ENCODE results near the gene HSF2BP. TPM values are rescaled to one million over a fixed set of nuclear protein-coding genes. Genes with fewer than 3 reads are reported as not detected.

The HSF2BP gene
- polyA plus RNA-seq, 1 donor from 2014 or later: 0.89 TPM

DNA sequence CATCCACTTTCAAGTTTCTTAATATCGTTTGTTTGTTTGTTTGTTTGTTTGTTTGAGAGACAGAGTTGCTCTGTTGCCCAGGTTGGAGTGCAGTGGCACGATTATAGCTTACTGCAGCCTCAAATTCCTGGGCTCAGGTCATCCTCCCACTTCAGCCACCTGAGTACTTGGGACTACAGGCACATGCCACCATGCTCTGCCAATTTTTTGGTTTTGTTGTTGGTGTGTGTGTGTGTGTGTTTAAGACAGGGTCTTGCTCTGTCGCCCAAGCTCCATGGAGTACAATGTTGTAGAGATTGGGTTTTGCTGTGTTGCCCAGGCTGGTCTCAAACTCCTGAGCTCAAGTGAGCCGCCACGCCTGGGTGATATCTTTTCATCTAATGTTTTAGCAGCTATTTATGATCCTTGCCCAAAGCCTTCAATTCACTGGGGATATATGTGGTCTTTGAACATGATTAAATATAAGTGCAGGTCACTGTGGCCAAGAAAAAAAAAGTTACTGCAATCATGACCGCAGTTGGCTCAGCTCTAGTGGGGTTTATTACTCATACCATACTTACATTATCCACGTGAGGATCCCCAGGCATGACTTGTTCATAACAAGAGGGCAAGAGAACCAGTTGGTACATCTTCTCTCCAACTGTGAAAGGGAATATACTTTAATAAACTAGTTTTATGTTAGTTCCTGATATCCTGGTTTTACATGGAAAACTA is 8.1 kb upstream of the HSF2BP start:
- Histone ChIP-seq H3K27me3 (ENCODE audit: insufficient read depth, low read depth, low read length) (no peaks in the 10 kb centered on the region), H3K9ac (ENCODE audit: low read length) (no peak overlapping the region), H3K9me3 (ENCODE audit: low read length) (no peaks in the 10 kb centered on the region), H3K4me2 (ENCODE audit: low read length) (no peak overlapping the region), H3K79me2 (replicated peaks; ENCODE audit: insufficient read depth, low read length) (peaks cover 34% of the 10 kb centered on the region), H3K9me2 (ENCODE audit: insufficient read depth, low read length) (no peaks in the 10 kb centered on the region), H3K4me3 (ENCODE audit: low read length) (no peak overlapping the region), H3F3A (ENCODE audit: insufficient read depth, low read length, poor library complexity, severe bottlenecking) (no peaks in the 10 kb centered on the region), H3K27ac (ENCODE audit: low read length) (no peak overlapping the region), H2AFZ (ENCODE audit: low read depth, low read length) (no peak overlapping the region), H4K20me1 (ENCODE audit: insufficient read depth) (no peaks in the 10 kb centered on the region), H3K36me3 (ENCODE audit: insufficient read depth, low read length) (no peaks in the 10 kb centered on the region)
- TF ChIP-seq MXI1 (conservative IDR thresholded peaks at IDR 0.05; ENCODE audit: poor library complexity, severe bottlenecking): no peak
- TF ChIP-seq EP300 (conservative IDR thresholded peaks at IDR 0.05; ENCODE audit: poor library complexity, severe bottlenecking): no peak
- TF ChIP-seq, protein P1, sequence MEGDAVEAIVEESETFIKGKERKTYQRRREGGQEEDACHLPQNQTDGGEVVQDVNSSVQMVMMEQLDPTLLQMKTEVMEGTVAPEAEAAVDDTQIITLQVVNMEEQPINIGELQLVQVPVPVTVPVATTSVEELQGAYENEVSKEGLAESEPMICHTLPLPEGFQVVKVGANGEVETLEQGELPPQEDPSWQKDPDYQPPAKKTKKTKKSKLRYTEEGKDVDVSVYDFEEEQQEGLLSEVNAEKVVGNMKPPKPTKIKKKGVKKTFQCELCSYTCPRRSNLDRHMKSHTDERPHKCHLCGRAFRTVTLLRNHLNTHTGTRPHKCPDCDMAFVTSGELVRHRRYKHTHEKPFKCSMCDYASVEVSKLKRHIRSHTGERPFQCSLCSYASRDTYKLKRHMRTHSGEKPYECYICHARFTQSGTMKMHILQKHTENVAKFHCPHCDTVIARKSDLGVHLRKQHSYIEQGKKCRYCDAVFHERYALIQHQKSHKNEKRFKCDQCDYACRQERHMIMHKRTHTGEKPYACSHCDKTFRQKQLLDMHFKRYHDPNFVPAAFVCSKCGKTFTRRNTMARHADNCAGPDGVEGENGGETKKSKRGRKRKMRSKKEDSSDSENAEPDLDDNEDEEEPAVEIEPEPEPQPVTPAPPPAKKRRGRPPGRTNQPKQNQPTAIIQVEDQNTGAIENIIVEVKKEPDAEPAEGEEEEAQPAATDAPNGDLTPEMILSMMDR (IDR thresholded peaks at IDR 0.05; ENCODE audit: poor library complexity, severe bottlenecking): no peak
- TF ChIP-seq, protein P2, sequence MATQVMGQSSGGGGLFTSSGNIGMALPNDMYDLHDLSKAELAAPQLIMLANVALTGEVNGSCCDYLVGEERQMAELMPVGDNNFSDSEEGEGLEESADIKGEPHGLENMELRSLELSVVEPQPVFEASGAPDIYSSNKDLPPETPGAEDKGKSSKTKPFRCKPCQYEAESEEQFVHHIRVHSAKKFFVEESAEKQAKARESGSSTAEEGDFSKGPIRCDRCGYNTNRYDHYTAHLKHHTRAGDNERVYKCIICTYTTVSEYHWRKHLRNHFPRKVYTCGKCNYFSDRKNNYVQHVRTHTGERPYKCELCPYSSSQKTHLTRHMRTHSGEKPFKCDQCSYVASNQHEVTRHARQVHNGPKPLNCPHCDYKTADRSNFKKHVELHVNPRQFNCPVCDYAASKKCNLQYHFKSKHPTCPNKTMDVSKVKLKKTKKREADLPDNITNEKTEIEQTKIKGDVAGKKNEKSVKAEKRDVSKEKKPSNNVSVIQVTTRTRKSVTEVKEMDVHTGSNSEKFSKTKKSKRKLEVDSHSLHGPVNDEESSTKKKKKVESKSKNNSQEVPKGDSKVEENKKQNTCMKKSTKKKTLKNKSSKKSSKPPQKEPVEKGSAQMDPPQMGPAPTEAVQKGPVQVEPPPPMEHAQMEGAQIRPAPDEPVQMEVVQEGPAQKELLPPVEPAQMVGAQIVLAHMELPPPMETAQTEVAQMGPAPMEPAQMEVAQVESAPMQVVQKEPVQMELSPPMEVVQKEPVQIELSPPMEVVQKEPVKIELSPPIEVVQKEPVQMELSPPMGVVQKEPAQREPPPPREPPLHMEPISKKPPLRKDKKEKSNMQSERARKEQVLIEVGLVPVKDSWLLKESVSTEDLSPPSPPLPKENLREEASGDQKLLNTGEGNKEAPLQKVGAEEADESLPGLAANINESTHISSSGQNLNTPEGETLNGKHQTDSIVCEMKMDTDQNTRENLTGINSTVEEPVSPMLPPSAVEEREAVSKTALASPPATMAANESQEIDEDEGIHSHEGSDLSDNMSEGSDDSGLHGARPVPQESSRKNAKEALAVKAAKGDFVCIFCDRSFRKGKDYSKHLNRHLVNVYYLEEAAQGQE (IDR thresholded peaks at IDR 0.05; ENCODE audit: borderline replicate concordance): no peak
- TF ChIP-seq TAF1 (IDR thresholded peaks at IDR 0.05; ENCODE audit: low read depth): no peak
- TF ChIP-seq RAD21 (conservative IDR thresholded peaks at IDR 0.05): no peak
- TF ChIP-seq POLR2AphosphoS5 (IDR thresholded peaks at IDR 0.05): no peak
- no peak for TF ChIP-seq EZH2 (IDR thresholded peaks at IDR 0.05; ENCODE audit: borderline replicate concordance, insufficient read depth, low read length, poor library complexity, severe bottlenecking)

DNA sequence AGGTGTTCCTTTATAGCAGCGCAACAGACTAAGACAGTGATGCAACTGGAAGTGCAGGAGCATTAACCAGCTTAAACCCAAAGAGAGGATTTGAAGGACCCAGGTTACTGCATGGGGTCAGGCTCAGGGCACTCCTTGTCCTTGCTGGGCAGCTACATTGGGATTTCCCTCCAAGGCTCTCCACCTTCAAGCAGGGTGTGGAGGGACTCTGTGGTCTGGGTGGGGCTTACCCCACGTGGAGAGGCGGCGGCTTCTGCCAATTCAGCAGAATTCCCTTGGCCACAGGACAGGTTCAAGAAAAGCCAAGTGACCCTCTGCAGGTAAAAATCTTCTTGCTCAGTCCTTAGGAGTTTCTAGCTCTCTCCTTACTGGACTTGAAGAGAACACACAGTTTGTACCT is 6.6 kb upstream of the HSF2BP start:
- Histone ChIP-seq H3K4me2 (ENCODE audit: low read length) (no peak overlapping the region), H3K9me3 (ENCODE audit: low read length) (no peaks in the 10 kb centered on the region), H3K9me2 (ENCODE audit: insufficient read depth, low read length) (no peaks in the 10 kb centered on the region), H3K36me3 (ENCODE audit: insufficient read depth, low read length) (no peaks in the 10 kb centered on the region), H4K20me1 (ENCODE audit: insufficient read depth) (no peaks in the 10 kb centered on the region), H3K79me2 (replicated peaks; ENCODE audit: insufficient read depth, low read length) (peaks cover 46% of the 10 kb centered on the region), H3K27ac (ENCODE audit: low read length) (no peak overlapping the region), H3K27me3 (ENCODE audit: insufficient read depth, low read depth, low read length) (no peaks in the 10 kb centered on the region), H2AFZ (ENCODE audit: low read depth, low read length) (no peak overlapping the region), H3F3A (ENCODE audit: insufficient read depth, low read length, poor library complexity, severe bottlenecking) (no peaks in the 10 kb centered on the region), H3K9ac (ENCODE audit: low read length) (no peak overlapping the region), H3K4me3 (ENCODE audit: low read length) (no peak overlapping the region)
- TF ChIP-seq POLR2AphosphoS5 (IDR thresholded peaks at IDR 0.05) (no peak), RAD21 (conservative IDR thresholded peaks at IDR 0.05) (no peak), EZH2 (IDR thresholded peaks at IDR 0.05; ENCODE audit: borderline replicate concordance, insufficient read depth, low read length, poor library complexity, severe bottlenecking) (no peak), SMC3 (conservative IDR thresholded peaks at IDR 0.05; ENCODE audit: poor library complexity) (no peak), MXI1 (conservative IDR thresholded peaks at IDR 0.05; ENCODE audit: poor library complexity, severe bottlenecking) (no peak)
- TF ChIP-seq, protein P1 (IDR thresholded peaks at IDR 0.05; ENCODE audit: poor library complexity, severe bottlenecking): no peak
- TF ChIP-seq, protein P2 (IDR thresholded peaks at IDR 0.05; ENCODE audit: borderline replicate concordance): no peak
